ENCODE results near the gene MEGF11.

The MEGF11 gene

DNA sequence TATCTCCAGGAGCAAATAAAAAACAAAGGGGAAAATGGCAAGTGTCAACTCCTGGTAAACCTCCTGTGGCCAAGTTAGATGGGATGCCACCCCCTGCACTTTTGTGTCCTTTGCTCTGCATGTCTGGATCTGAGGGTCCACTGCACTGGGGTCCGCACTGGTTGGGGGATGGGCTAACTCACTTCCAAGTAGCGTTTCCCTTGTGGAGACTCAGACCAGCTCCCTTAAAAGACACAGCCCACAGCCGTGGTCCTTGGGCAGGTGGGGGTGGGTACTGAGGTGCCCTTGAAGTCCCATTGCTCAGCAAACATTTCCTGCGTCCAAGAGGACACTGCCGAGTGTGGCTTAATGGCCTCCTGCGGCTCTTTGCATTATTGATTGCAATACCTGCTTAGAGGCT, 188.2 kb downstream of the MEGF11 start:
- DNase-seq (ENCODE audit: low read depth): no peak

DNA sequence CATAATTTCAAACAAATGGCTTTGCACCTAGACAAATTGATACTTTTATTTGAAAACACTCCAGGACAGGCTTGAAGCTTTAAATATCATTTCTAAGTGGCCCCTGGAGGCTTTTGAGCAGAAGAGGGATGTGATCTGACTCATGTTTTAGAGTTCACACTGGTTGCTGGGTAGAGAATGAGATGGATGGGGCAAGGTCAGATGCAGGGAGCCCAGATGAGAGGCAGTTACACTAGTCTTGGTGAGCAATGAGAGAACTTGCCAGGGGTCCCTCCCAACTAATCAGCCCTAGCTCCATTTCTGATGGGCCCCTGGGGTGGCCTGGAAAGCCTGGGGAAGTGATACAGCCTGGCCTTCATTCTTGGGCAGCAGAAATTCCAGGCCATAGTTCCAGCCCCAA, 190.4 kb downstream of the MEGF11 start:
- no peak for DNase-seq (ENCODE audit: low read depth)

DNA sequence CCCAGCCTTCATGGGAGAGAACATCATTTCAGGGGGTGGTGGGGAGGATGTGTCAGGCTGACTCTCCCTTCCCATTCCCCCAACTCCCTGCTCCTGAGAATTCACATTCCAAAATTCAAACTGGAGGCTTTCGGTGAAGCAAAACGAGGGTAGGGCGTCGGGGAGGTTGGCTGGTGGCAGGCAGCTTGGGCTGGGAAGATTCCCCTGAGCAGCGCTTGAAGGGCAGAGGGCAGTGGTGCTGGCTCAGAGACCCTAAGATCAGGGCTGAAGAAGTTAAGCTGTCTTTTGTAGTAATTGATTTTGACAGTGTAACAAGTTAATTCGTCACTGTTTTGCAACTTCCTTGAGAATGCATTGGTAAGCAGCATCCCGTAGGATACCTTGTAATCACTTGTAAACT, 196.5 kb downstream of the MEGF11 start:
- no peak for DNase-seq (ENCODE audit: low read depth)

GRCh38 chr15:66053991-66054390, 199.6 kb downstream of the MEGF11 start:
- DNase-seq (ENCODE audit: low read depth): no peak

DNA sequence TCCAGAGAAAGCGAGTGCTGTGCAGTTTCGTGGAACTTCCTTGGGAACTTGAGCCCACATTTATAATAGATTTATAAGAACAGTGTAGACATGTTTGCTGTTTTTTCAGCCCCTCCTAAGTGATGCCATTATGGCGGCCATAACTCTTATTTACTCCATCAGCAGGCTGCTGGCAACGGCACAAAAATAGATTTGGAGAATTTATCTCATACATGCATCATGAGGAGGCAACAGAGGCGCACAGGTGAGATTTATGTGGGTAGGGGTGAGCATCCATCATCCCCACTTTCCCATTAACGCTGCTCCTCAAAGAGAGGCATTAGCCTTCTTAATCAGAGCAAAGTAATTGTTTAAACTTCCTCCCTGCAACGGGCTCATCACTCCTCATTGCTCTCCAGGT, 201.7 kb downstream of the MEGF11 start:
- no peak for DNase-seq (ENCODE audit: low read depth)

- DNase-seq (ENCODE audit: low read depth): no peak
Observed at GRCh38 chr15:66050264-66050663, 203.3 kb downstream of the MEGF11 start.

- DNase-seq (ENCODE audit: low read depth): no peak
Observed at GRCh38 chr15:66049353-66049752, 204.2 kb downstream of the MEGF11 start.

DNA sequence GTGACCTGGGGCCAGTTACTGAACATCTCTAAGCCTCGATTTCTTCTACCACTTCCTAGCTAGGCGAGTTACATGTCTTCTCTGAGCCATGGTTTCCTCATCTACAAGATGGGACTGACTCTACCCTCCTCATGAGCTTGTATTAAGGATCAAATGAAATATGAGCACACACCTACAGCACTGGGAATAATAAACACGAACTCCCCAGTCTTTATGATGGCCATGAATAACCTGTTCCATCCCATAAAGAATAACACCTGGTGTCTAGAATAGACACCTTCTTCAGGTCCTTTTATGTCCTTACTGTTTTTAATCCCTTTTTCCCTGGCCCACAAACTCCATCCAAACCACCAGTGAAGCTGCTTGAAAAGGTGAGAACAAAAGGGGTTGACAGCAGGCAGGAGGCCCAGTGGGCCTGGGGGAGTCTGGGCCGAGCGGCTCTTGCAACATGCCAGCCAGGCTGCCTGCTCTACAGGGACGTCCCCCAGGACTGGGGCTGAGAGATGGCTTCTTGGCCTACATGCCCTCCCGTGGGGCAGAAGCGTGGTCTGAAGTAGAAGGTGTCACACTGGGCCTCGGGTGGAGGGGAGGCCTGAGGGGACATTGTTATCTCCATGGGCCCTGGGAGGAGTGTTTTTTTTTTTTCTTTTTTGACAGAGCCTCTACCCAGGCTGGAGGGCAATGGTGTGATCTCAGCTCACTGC, 206.1 kb downstream of the MEGF11 start:
- DNase-seq (ENCODE audit: low read depth): no peak

GRCh38 chr15:66046751-66047150, 206.8 kb downstream of the MEGF11 start:
- DNase-seq (ENCODE audit: low read depth): no peak

DNA sequence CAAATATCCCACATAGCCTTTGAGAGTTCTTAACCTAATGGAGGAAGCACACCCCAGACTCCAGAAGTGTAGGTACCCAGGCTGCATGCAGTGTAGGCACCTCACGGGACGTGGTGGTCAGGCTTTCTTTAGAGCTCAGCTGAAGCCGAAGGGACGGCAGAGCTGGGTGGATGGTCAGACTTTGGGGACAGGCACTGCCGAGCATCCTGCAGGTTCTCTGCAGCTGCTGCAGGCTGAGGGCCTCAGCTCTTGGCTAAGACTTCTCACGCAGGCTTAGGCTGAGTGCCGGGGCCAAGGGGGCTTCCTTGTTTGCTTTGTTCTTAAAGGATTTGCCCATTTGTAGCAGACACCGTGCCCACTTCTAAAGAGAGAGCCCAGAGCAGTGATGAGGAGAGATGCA, 207.2 kb downstream of the MEGF11 start:
- no peak for DNase-seq (ENCODE audit: low read depth)

- DNase-seq (ENCODE audit: low read depth): no peak
Observed at GRCh38 chr15:66045542-66045941, 208.0 kb downstream of the MEGF11 start.

- DNase-seq (ENCODE audit: low read depth): no peak
Observed at GRCh38 chr15:66044837-66045236, 208.7 kb downstream of the MEGF11 start.

DNA sequence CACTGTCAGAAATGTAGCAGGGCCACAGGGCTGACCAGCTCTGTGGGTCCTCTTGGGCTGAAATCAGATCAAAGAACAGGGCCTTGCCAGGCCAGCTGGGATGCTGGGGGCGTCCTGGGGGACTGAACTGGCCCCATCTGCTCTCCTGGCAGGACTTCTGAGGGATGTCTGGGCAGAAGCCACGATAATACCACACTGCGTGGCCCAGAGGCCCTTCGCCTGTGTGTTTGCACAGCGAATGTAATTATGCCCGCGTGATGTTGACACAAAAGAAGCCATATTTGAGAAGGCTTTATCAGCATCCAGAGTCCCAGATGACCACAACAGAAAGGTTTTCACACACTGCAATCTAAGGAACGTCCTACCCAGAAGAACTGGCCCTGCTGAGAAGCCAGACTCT, 210.3 kb downstream of the MEGF11 start:
- no peak for DNase-seq (ENCODE audit: low read depth)

DNA sequence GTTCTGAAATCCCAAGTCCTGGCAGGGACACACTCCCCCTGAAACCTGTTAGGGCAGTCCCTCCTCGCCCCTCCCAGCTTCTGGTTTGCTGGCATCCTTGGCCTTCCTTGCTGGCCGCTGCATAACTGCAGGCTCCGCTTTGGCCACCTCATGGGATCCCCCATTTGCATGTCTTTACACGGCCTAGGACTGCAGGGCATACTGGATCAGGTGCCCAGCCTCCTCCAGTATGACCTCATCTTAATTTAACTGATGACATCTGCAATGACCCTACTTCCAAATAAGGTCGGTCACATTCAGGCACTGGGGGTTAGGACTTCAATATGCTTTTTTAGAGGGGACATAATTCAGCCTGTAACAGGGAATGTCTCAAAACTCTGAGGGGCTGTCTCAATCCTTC, 210.9 kb downstream of the MEGF11 start:
- no peak for DNase-seq (ENCODE audit: low read depth)

DNA sequence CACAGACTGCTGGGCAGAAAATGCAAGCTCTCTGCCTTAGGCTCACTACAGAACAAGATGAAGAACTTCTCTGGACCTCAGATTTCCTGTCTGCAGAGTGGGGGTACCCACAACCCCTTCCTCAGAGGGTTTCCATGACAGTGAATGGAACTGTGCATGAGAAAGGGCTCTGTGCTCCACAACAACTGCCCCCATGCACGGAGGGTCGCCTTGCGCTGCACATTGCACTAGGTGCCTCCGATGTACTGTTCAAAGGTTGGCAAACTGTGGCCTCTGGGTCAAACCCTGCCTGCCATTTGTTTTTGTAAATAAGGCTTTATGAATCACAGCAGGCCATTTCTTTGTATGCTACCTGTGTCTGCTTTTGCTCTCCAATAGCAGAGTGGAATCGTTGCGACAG, 212.3 kb downstream of the MEGF11 start:
- DNase-seq (ENCODE audit: low read depth): no peak

GRCh38 chr15:66040211-66040892, 213.2 kb downstream of the MEGF11 start:
- no peak for DNase-seq (ENCODE audit: low read depth)

DNA sequence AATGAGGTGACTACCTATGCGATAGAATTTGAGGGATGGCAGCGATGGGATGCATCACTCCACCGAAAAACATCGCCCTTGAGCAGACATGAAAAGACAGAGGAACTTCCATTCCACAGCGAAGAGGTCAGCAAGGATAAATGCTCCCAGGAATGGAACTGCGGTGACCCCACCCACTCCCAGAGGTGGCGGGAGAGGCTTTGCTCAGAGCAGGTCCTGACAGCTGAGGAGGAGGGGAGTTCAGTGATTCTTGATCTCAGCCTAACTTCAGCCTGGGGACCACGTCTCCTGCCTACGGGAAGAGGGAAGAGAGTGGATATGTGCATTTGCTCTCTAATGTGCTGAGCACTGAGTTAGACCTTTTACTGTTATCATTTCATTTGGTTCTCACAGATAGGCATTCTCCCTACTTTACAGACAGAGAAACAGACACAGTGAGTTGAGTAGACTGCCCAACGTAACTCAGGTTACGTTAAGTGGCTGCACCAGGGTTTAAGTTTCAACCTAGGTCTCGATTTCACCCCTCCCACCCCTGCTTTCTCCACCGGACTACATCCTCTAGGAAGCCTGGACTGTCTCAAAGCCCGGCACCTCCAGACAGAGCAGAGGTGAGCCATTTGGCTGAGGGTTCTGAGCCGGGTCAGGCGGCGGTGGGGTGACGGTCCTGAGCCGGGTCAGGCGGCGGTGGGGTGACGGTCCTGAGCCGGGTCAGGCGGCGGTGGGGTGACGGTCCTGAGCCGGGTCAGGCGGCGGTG, 214.3 kb downstream of the MEGF11 start:
- DNase-seq (ENCODE audit: low read depth): no peak

GRCh38 chr15:66038387-66039116, 215.0 kb downstream of the MEGF11 start:
- no peak for DNase-seq (ENCODE audit: low read depth)

DNA sequence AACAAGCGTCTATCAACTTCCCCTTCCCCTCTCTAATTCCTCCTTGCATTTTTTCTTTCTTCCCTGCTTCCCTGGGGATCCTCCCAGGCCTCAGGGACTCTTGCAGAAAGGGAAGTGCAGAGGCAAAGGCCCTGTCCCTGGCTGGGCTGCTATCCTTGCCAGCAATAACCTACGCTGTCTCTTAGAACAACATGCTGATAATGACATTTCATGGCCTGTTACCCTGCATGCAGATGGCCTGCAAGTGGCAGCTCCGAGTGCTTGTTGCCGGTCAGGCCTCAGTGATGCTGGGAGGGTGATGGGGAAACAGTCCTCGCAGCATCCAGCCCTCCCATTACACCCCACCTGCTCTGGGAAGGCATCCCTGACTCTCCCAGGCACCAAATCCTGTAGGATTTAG, 216.7 kb downstream of the MEGF11 start:
- no peak for DNase-seq (ENCODE audit: low read depth)

- DNase-seq (ENCODE audit: low read depth): no peak
Observed at GRCh38 chr15:66035901-66036300, 217.6 kb downstream of the MEGF11 start.

DNA sequence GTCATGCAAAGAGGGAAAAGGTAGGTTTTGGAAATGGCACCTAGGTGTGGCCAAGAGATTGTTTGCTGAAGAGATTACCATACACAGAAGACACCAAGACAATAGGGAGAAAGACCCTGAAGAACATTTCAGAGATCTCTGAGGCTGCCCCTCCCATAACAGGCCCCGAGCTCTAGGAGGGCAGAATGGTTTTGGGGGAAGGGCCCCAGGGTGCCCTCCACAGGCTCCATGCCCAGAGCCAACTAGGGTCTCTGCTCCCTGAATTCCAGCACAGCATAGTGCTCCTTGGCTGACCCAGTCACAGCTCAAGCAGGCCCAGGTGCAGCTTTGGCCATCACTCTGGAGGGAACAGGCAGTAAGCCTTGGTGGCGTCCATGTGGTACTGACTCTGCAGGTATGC, 220.4 kb downstream of the MEGF11 start:
- no peak for DNase-seq (ENCODE audit: low read depth)

GRCh38 chr15:66032006-66032405, 221.5 kb downstream of the MEGF11 start:
- no peak for DNase-seq (ENCODE audit: low read depth)

- no peak for DNase-seq (ENCODE audit: low read depth)
Observed at GRCh38 chr15:66030650-66031049, 222.9 kb downstream of the MEGF11 start.
